ENCODE results near the gene LRRC45.

Gene LRRC45

GRCh38 chr17:82050152-82050760 lies 27.2 kb downstream of the LRRC45 start:
- no peak for DNase-seq (ENCODE audit: low read depth in 1 of 2, low spot score in 1 of 2)

DNA sequence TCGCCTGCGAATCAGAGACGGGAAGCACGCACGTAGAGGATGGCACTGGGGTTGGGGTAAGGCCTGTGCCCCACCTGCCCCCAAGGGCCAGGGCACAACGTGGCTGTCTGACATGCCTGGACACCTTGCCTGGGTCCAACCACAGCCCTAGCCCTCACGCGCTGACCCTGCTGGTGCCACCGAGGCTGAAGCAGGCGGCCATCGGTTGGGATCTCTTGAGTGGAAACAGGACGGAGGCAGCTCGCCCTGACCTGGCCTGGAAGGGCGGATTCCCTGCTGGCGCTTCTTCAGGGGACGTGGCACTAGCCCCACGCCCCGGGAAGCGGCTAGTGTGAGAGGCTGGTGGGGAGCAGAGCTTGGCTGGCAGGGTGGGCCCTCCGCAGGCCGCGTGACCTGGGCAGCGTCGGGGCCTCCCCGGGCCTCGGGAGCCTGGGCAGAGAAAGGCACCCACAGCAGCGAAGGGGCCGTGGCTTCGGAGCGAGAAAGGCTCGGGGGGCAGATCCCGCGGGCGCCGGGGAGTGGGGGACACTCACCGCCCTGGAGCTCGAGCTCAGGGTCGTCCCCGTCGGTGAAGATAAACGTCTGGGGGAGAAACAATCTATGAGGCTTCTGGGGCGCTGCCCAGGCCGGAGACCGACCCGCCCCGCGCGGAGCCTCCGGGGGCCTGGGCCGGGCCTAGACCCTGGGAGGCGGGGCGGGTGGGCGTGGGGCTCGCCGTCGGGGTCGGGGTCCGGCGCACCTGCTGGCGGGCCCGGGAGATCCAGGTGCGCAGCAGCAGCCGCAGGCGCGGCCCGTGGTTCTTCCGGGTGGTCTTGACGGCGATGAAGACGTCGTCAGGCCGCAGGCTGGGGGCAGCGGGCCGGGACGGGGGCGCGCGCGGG lies 27.9 kb downstream of the LRRC45 start:
- DNase-seq (ENCODE audit: low read depth in 1 of 2, low spot score in 1 of 2), result no peak

DNA sequence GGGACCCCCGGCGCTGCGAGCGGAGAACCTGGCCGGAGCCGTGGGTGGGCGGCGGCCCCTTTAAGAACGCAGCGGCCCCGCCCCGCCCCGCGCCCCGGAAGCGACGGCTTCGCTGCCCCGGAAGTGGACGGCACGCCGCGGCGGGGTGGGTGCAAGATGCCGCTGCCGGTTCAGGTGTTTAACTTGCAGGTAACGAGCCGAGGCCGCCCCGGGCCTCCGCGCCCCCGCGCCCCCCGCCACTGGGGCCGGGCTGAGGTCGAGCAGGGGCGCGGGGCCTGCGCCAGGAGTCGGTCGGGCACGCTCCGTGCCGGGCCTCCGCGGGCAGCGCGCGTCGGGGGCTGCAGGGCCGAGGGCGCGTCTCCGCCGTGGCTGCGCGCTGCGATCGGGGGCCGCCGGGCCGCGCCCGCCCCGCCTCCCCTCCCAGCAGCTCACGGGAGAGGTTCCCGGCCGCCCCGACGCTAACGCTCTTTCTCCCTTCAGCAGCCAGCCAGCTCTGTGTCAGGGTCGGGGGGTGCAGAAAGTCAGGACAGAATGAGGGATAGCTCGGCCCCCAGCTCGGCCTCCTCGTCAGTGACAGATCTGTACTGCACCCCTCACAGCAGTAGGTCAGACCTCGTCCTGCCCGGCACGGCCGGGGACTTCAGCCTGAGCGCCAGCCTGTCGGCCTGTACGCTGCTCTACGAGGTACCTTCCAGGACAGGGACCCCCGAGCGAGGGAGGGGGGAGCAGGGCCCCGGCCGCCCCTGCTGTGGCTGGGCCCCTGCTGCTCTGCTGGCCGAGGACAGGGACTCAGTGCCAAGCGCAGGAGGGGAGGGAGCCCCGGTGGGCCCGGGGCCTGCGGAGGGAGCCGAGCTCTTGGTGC lies 28.9 kb downstream of the LRRC45 start, which contains the start of the genes GPS1 and RFNG:
Gene GPS1 (plus strand): TSS at position 123 of the 862 bp plus-strand sequence. CDS start 34 bp downstream, at position 157.
Gene RFNG (minus strand): TSS at position 36 of the 862 bp plus-strand sequence. CDS start 45 bp downstream, outside the sequence.
- DNase-seq (ENCODE audit: low read depth in 1 of 2, low spot score in 1 of 2), result peak; percentile 70 to 80

GRCh38 chr17:82052638-82053059 lies 29.5 kb downstream of the LRRC45 start:
- no peak for DNase-seq (ENCODE audit: low read depth in 1 of 2, low spot score in 1 of 2)

GRCh38 chr17:82053130-82053529 lies 30.0 kb downstream of the LRRC45 start:
- no peak for DNase-seq (ENCODE audit: low read depth in 1 of 2, low spot score in 1 of 2)

DNA sequence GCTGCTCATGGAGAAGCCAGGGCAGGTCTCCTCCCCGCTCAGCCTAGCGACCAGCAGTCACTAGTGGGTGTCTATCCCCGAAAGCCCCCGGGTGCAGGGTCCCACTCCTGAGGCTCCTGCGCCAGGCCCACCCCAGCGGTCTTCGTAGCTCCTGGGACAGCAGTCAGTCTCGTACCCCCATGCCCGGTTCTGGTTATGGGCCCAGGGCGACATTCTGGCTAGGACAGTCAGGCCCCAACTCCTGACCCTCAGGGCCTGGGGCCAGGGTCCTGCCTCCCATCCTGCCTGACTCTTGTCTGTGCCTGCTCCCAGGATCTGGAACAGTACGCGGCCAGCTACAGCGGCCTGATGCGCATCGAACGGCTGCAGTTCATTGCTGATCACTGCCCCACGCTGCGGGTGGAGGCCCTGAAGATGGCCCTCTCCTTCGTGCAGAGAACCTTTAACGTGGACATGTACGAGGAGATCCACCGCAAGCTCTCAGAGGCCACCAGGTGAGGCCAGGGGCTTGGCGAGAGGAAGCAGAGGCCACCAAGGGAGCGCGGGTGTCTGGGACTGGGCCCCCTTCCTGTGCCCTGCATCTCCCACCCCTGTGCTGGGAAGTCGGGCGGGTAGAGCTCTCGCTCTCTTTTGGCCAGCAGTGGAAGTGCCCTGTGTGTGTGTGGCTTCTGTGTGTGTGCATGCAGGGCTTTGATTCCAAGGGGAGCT lies 30.6 kb downstream of the LRRC45 start:
- no peak for DNase-seq (ENCODE audit: low read depth in 1 of 2, low spot score in 1 of 2)

DNA sequence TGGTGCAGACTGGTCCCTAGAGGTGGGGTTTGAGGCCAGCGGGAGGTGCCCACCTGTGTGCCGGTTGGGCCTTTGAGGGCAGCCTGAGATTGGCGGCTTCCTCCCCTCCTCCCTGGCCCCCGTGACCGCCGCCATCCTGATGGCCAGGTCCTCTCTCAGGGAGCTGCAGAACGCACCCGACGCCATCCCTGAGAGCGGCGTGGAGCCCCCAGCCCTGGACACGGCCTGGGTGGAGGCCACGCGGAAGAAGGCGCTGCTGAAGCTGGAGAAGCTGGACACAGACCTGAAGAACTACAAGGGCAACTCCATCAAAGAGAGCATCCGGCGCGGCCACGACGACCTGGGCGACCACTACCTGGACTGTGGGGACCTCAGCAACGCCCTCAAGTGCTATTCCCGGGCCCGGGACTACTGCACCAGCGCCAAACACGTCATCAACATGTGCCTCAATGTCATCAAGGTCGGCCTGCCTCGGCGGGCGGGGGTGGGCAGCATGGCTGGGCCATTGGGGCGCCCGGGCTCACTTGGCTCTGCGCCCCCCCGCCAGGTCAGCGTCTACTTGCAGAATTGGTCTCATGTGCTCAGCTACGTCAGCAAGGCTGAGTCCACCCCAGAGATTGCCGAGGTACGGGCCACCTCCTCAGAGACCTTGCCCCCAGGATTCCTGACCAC lies 31.4 kb downstream of the LRRC45 start:
- DNase-seq (ENCODE audit: low read depth in 1 of 2, low spot score in 1 of 2), result no peak

DNA sequence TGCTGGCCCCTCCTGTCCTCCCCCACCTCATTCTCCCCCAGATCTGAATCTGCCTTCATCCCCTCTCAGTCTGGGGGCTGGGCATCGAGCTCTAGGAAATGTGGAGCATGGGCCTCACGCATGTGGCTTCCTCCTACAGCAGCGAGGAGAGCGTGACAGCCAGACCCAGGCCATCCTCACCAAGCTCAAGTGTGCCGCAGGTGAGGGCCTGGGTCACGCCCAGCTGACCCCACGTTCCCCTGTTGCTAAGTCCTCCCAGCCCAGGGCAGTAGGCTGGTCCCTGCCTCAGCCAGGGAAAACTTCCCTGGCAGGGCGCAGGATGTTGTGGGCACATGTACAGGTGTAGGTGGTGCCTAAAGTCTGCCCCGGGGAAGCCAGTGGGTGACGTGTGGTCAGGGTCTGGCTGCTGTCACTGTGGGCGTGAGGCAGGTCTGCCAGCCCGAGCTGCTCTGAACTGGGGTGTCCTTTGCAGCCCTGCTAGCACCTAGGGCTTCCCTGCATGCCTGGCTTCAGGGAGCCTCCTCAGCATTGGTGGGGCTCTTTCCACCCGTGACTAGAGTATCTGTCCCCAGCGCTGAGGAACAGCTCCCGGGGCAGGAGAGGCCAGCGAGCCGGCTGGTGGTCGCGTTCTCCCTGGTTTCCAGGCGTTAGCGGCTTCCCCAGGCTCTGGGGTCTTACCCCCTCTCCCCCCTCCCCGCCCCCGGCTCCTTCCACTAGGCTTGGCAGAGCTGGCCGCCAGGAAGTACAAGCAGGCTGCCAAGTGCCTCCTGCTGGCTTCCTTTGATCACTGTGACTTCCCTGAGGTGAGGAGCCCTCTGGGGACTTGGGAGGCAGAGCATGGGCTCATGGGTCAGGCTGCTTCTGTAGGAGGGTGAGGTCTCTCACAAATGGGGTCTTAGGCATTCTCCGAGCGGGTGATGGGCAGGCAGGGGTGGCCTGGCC lies 32.2 kb downstream of the LRRC45 start:
- no peak for DNase-seq (ENCODE audit: low read depth in 1 of 2, low spot score in 1 of 2)

- DNase-seq (ENCODE audit: low read depth in 1 of 2, low spot score in 1 of 2), result no peak
Observed at GRCh38 chr17:82055965-82056728, 33.0 kb downstream of the LRRC45 start.

DNA sequence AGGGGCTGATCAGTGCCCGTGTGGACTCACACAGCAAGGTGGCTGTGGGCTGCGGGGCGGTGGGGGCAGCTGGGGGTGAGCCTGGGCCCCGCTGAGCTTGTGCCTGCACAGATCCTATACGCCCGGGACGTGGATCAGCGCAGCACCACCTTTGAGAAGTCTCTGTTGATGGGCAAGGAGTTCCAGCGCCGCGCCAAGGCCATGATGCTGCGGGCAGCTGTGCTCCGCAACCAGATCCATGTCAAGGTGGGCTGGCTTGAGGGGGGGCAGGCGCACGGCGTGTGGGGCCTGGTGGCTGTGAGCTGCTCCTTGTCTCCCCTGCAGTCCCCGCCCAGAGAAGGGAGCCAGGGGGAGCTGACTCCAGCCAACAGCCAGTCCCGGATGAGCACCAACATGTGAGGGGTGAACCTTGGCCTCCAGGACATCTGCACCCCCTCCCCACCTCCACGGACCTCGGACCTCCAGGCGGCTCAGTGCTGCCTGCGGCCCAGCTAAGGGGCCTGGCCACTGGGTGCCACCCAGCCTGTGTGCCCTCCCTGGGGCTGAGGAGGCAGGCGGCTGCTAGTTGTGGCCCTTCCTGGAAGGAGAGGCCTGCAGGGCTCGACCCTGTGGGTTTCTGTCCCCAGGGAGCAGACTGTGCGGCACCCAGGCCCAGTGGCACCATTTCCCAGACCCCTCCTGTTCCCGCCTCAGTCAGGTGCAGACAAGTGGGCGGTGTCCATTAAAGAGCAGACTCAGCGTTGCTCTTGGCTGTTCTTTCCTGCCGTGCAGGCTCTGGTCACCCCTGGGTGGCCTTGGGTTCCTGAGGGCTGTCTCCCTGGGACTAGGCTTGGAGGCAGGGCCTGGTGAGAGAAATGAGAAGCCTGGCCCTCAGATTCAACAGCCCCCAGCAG lies 33.9 kb downstream of the LRRC45 start:
- DNase-seq (ENCODE audit: low read depth in 1 of 2, low spot score in 1 of 2), result no peak

GRCh38 chr17:82058230-82058854 lies 35.2 kb downstream of the LRRC45 start:
- no peak for DNase-seq (ENCODE audit: low read depth in 1 of 2, low spot score in 1 of 2)

- no peak for DNase-seq (ENCODE audit: low read depth in 1 of 2, low spot score in 1 of 2)
Observed at GRCh38 chr17:82058855-82059249, 35.7 kb downstream of the LRRC45 start.

DNA sequence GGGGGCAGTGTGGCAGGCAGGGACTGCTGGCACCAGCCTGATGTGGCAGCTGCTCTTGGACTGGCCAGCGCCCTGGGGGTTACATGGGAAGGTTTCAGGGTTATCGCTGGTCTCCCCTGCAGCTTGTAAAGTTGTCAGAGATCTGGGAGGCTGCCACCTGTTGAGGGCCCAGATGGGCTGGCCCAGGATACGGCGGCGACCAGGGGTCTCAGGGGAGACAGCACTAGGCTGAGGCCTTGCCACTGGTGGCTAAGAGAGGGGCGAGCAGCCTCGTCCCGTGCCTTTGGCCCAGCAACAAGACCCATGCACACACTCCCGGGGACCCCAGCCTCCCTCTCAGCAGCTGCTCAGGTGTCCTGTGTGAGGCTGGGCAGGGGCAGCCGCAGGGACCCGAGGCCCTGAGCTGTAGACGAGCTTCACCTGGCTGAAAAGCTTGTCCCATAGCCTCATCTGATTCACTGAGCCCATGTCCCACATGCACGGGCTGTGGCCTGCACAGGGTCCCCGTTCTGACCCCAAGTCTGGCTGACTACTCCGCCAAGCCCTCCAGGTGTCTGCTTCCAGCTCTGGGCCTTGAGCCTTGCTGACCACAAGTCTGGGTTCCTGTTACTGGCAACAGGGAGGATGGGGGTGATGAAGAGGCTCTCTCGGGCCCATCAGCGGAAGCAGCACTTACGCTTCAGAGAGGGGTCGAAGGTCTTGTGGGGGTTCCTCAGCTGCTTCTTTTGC lies 36.3 kb downstream of the LRRC45 start:
- DNase-seq (ENCODE audit: low read depth in 1 of 2, low spot score in 1 of 2), result no peak

- no peak for DNase-seq (ENCODE audit: low read depth in 1 of 2, low spot score in 1 of 2)
Observed at GRCh38 chr17:82060001-82060380, 36.9 kb downstream of the LRRC45 start.

- DNase-seq (ENCODE audit: low read depth in 1 of 2, low spot score in 1 of 2), result no peak
Observed at GRCh38 chr17:82060614-82061013, 37.5 kb downstream of the LRRC45 start.
